Measurements from ENCODE around the gene NBR1. TPM values are rescaled to one million over a fixed set of nuclear protein-coding genes. Genes with fewer than 3 reads are reported as not detected.
A peak's percentile ranks its signal among the peaks of the same experiment; 100 is the strongest.

Gene NBR1
- total and polyA plus RNA-seq, 2 of the 8 experiments (the other 6 are each of a cell fraction or from before 2014, with no cell fraction given), result 13.5 to 36.0 TPM

DNA sequence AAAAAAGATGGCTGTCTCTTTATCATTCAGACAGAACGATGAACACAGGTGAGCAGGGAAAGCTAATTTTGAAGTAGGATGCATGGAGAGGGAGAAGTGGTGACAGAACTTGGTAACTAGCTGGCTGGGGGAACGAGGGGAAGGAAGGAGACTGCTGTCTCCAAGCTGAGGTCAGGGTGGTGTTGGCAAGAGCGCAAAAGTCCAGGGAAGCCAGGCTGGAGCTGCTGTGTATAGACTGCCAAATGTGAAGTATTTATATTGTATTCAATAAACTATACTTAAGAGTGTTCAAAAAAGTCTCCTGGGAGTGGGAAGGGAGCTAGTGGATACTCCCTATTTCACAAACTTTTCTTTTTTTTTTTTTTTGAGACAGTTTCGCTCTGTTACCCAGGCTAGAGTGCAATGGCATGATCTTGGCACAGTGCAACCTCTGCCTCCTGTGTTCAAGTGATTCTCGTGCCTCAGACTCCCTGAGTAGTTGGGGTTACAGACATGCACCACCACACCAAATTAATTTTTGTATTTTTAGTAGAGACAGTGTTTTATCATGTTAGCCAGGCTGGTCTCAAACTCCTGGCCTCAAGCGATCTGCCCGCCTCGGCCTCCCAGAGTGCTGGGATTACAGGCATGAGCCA lies 48.8 kb downstream of the NBR1 start:
- no peak overlapping the region for H2BK12ac ChIP-seq (ENCODE audit: low read depth, low read length)
- no peaks in the 10 kb centered on the region for H3K4me1 ChIP-seq (replicated peaks in 1 of 4; ENCODE audit: control insufficient read depth in 3 of 4, insufficient read depth in 4 of 4, low read length in 3 of 4)
- FAIRE-seq, result no peak
- H3K27me3 ChIP-seq (replicated peaks in 1 of 4; ENCODE audit: control insufficient read depth in 3 of 4, extremely low read depth in 1 of 4, insufficient read depth in 3 of 4, low read length in 3 of 4), result no peaks in the 10 kb centered on the region
- no peaks in the 10 kb centered on the region for H3K79me2 ChIP-seq (ENCODE audit: control insufficient read depth in 1 of 2, insufficient read depth in 2 of 2, low read length in 2 of 2)
- H3K4me3 ChIP-seq (ENCODE audit: extremely low read depth in 1 of 4, insufficient read depth in 2 of 4, low read depth in 3 of 4, low read length in 4 of 4), result no peak overlapping the region
- no peak overlapping the region for H3K18ac ChIP-seq (ENCODE audit: extremely low read depth, low read length)
- H3K14ac ChIP-seq (ENCODE audit: insufficient read length), result no peak overlapping the region
- no peak for TF ChIP-seq CBX5 (IDR thresholded peaks at IDR 0.05; ENCODE audit: low read depth, low read length)
- no peak for TF ChIP-seq TAF7 (optimal IDR thresholded peaks at IDR 0.05; ENCODE audit: borderline replicate concordance, low read depth, low read length)
- TF ChIP-seq BACH1 (IDR thresholded peaks at IDR 0.05; ENCODE audit: low read length), result no peak
- no peak for TF ChIP-seq JUN (IDR thresholded peaks at IDR 0.05; ENCODE audit: low read depth, low read length)
- TF ChIP-seq CHD1 (IDR thresholded peaks at IDR 0.05; ENCODE audit: low read depth, low read length), result no peak
- no peak for TF ChIP-seq NRF1 (IDR thresholded peaks at IDR 0.05; ENCODE audit: low read depth, low read length)
- no peak for TF ChIP-seq SIRT6 (IDR thresholded peaks at IDR 0.05; ENCODE audit: low read length)
- no peak for TF ChIP-seq HDAC2 (IDR thresholded peaks at IDR 0.05; ENCODE audit: borderline replicate concordance in 1 of 2, low read depth in 2 of 2, low read length in 2 of 2)
- TF ChIP-seq CTBP2 (IDR thresholded peaks at IDR 0.05; ENCODE audit: borderline replicate concordance, insufficient read depth, insufficient read length, low read length), result no peak
- no peak for TF ChIP-seq RAD21 (IDR thresholded peaks at IDR 0.05 in 1 of 2, conservative IDR thresholded peaks at IDR 0.05 in 1 of 2; ENCODE audit: low read depth in 2 of 2, low read length in 2 of 2)
- no peak overlapping the region for H4K91ac ChIP-seq (replicated peaks; ENCODE audit: insufficient read length, low read length)
- no peak overlapping the region for H2BK5ac ChIP-seq (ENCODE audit: low read depth, low read length)
- H3K9me3 ChIP-seq (ENCODE audit: insufficient read depth in 2 of 2, low read depth in 1 of 2, low read length in 1 of 2), result no peaks in the 10 kb centered on the region; a peak in 1 of 4 replicates
- no peaks in the 10 kb centered on the region for H3K79me1 ChIP-seq (ENCODE audit: low read depth, low read length)
- no peak overlapping the region for H3K23ac ChIP-seq (ENCODE audit: insufficient read length)
- H3K56ac ChIP-seq (replicated peaks; ENCODE audit: insufficient read length, low read depth, low read length), result no peak overlapping the region
- H2BK20ac ChIP-seq (ENCODE audit: low read length), result no peak overlapping the region
- POLR2A ChIA-PET (ENCODE audit: partially characterized antibody), result interaction anchor here (1.7 to 10.3 kb wide), 2 partner anchors 8 to 97 kb away, joined by 5 to 123 read pairs; partner anchors contain the start of gene TMEM106A
- H4K8ac ChIP-seq (ENCODE audit: extremely low read depth, insufficient read depth, low read length), result no peak overlapping the region
- H3K27ac ChIP-seq (ENCODE audit: low read depth, low read length), result no peak overlapping the region
- H2BK15ac ChIP-seq (ENCODE audit: low read length), result no peak overlapping the region
- H3K4me2 ChIP-seq (ENCODE audit: insufficient read depth in 1 of 2, low read depth in 2 of 2, low read length in 2 of 2), result no peak overlapping the region
- peaks cover 0 to 2% (median 0%) of the 10 kb centered on the region in 4 experiments; a peak in 1 of 8 replicates for H3K36me3 ChIP-seq (ENCODE audit: control insufficient read depth in 2 of 4, insufficient read depth in 4 of 4, low read length in 3 of 4)
- no peaks in the 10 kb centered on the region; the same call in 1 of the 2 replicates for H3K23me2 ChIP-seq (ENCODE audit: low read depth, low read length)
- H2BK120ac ChIP-seq (replicated peaks; ENCODE audit: low read depth, low read length), result no peak overlapping the region
- DNase-seq (ENCODE audit: low read depth in 1 of 2, low spot score in 2 of 2), result peak in 1 of 2 experiments; percentile 10
- no peak overlapping the region for H3K4ac ChIP-seq (replicated peaks; ENCODE audit: insufficient read length, low read depth, low read length)
- H4K5ac ChIP-seq (ENCODE audit: insufficient read length, low read depth, low read length), result no peak overlapping the region
- CTCF ChIA-PET (ENCODE audit: partially characterized antibody), result no interaction called here
- H2AFZ ChIP-seq (ENCODE audit: low read length), result no peak overlapping the region
- no peak overlapping the region for H3K9ac ChIP-seq (replicated peaks in 1 of 4; ENCODE audit: extremely low read depth in 1 of 4, low read depth in 3 of 4, low read length in 3 of 4)
- H2AK5ac ChIP-seq (ENCODE audit: low read depth, low read length), result no peak overlapping the region
- no peaks in the 10 kb centered on the region for H4K20me1 ChIP-seq (replicated peaks in 1 of 2; ENCODE audit: control insufficient read depth in 1 of 2, insufficient read depth in 2 of 2, low read length in 2 of 2)
- WGBS, 2 experiments (ENCODE audit: extremely low coverage in 1 of 2, insufficient coverage in 1 of 2, insufficient read length in 1 of 2, insufficient replicate concordance in 2 of 2, low coverage in 1 of 2, low lambda C conversion rate in 2 of 2, missing lambda C conversion rate in 1 of 2), result 78% methylated on average over 7 of the region's 8 CpGs; no CpG with 5 or more reads in 1 of the 2 experiments
